ENCODE data around the gene CNPY2. TPM values are rescaled to one million over a fixed set of nuclear protein-coding genes. Genes with fewer than 3 reads are reported as not detected.

CNPY2 gene
- total and polyA plus RNA-seq, 5 donors from 2014 or later: 47.6 to 166 (median 153) TPM

Other genes starting within 250 kb of the CNPY2 start
- gene ERBB3, start 235.8 kb downstream of the CNPY2 start, total RNA-seq: 0.69 TPM
- under 1 TPM; 0.14 to 1.00 (median 0.56) TPM for gene ERBB3, start 235.8 kb downstream of the CNPY2 start, polyA plus RNA-seq
- 63.8 TPM for gene PA2G4, start 211.4 kb downstream of the CNPY2 start, total RNA-seq
- 100 to 1,000 TPM; 193 to 203 (median 196) TPM for gene PA2G4, start 211.4 kb downstream of the CNPY2 start, polyA plus RNA-seq
- gene RPL41, start 199.4 kb downstream of the CNPY2 start, total RNA-seq: 4,134 TPM
- 1,000 to 10,000 TPM; 7,544 to 9,760 (median 8,849) TPM for gene RPL41, start 199.4 kb downstream of the CNPY2 start, polyA plus RNA-seq
- gene ZC3H10, start 197.7 kb downstream of the CNPY2 start, total RNA-seq: 11.0 TPM
- gene ZC3H10, start 197.7 kb downstream of the CNPY2 start, polyA plus RNA-seq: 1 to 10 TPM; 1.7 to 3.7 (median 2.9) TPM
- 190 TPM for gene ESYT1, start 187.7 kb downstream of the CNPY2 start, total RNA-seq
- 100 to 1,000 TPM; 249 to 395 (median 333) TPM for gene ESYT1, start 187.7 kb downstream of the CNPY2 start, polyA plus RNA-seq
- gene MYL6B, start 163.4 kb downstream of the CNPY2 start, total RNA-seq: 8.8 TPM
- gene MYL6B, start 163.4 kb downstream of the CNPY2 start, polyA plus RNA-seq: 10 to 100 TPM in 3 of 4 donors, 1 to 10 TPM in 1; 9.9 to 18.4 (median 11.3) TPM
- 933 TPM for gene MYL6, start 157.6 kb downstream of the CNPY2 start, total RNA-seq
- 1,000 to 10,000 TPM; 2,559 to 3,471 (median 2,992) TPM for gene MYL6, start 157.6 kb downstream of the CNPY2 start, polyA plus RNA-seq
- 153 TPM for gene SMARCC2, start 126.5 kb downstream of the CNPY2 start, total RNA-seq
- gene SMARCC2, start 126.5 kb downstream of the CNPY2 start, polyA plus RNA-seq: 10 to 100 TPM; 46.3 to 64.1 (median 54.1) TPM
- 33.7 TPM for gene RNF41, start 94.1 kb downstream of the CNPY2 start, total RNA-seq
- gene RNF41, start 94.1 kb downstream of the CNPY2 start, polyA plus RNA-seq: 10 to 100 TPM; 39.2 to 45.8 (median 45.1) TPM
- gene NABP2, start 91.6 kb downstream of the CNPY2 start, total RNA-seq: 16.9 TPM
- gene NABP2, start 91.6 kb downstream of the CNPY2 start, polyA plus RNA-seq: 1 to 10 TPM; 4.1 to 6.8 (median 5.0) TPM
- gene SLC39A5, start 85.9 kb downstream of the CNPY2 start, total RNA-seq: 2.0 TPM
- not detected for gene SLC39A5, start 85.9 kb downstream of the CNPY2 start, polyA plus RNA-seq
- gene ANKRD52, start 57.6 kb downstream of the CNPY2 start, total RNA-seq: 40.1 TPM
- 1 to 10 TPM; 5.0 to 7.5 (median 6.4) TPM for gene ANKRD52, start 57.6 kb downstream of the CNPY2 start, polyA plus RNA-seq
- gene COQ10A, start 49.0 kb downstream of the CNPY2 start, total RNA-seq: 23.7 TPM
- 10 to 100 TPM in 3 of 4 donors, 1 to 10 TPM in 1; 8.1 to 11.5 (median 11.0) TPM for gene COQ10A, start 49.0 kb downstream of the CNPY2 start, polyA plus RNA-seq
- 173 TPM for gene CS, start 15.7 kb downstream of the CNPY2 start, total RNA-seq
- gene CS, start 15.7 kb downstream of the CNPY2 start, polyA plus RNA-seq: 10 to 100 TPM; 69.3 to 85.8 (median 74.3) TPM
- gene PAN2, start 18.0 kb upstream of the CNPY2 start, total RNA-seq: 83.5 TPM
- 10 to 100 TPM in 1 of 4 donors, 1 to 10 TPM in 3; 4.5 to 10.6 (median 7.3) TPM for gene PAN2, start 18.0 kb upstream of the CNPY2 start, polyA plus RNA-seq
- 27.1 TPM for gene IL23A, start 22.9 kb upstream of the CNPY2 start, total RNA-seq
- 10 to 100 TPM; 12.2 to 18.8 (median 16.8) TPM for gene IL23A, start 22.9 kb upstream of the CNPY2 start, polyA plus RNA-seq
- gene STAT2, start 44.1 kb upstream of the CNPY2 start, total RNA-seq: 190 TPM
- 10 to 100 TPM; 67.9 to 92.5 (median 79.8) TPM for gene STAT2, start 44.1 kb upstream of the CNPY2 start, polyA plus RNA-seq
- gene APOF, start 46.9 kb upstream of the CNPY2 start, total RNA-seq: not detected
- not detected for gene APOF, start 46.9 kb upstream of the CNPY2 start, polyA plus RNA-seq
- gene TIMELESS, start 133.4 kb upstream of the CNPY2 start, total RNA-seq: 7.3 TPM
- 1 to 10 TPM; 2.8 to 6.3 (median 4.6) TPM for gene TIMELESS, start 133.4 kb upstream of the CNPY2 start, polyA plus RNA-seq
- not detected for gene MIP, start 138.7 kb upstream of the CNPY2 start, total RNA-seq
- under 1 TPM in 3 of 4 donors, not detected in 1; 0.07 to 0.24 (median 0.09) TPM for gene MIP, start 138.7 kb upstream of the CNPY2 start, polyA plus RNA-seq
- 5.3 TPM for gene SPRYD4, start 152.6 kb upstream of the CNPY2 start, total RNA-seq
- gene SPRYD4, start 152.6 kb upstream of the CNPY2 start, polyA plus RNA-seq: 1 to 10 TPM in 3 of 4 donors, under 1 TPM in 1; 0.64 to 2.0 (median 1.5) TPM
- 1.3 TPM for gene GLS2, start 172.2 kb upstream of the CNPY2 start, total RNA-seq
- gene GLS2, start 172.2 kb upstream of the CNPY2 start, polyA plus RNA-seq: 1 to 10 TPM in 2 of 4 donors, under 1 TPM in 2; 0.64 to 3.9 (median 2.3) TPM
- gene RBMS2, start 205.8 kb upstream of the CNPY2 start, total RNA-seq: 3.1 TPM
- gene RBMS2, start 205.8 kb upstream of the CNPY2 start, polyA plus RNA-seq: under 1 TPM in 3 of 4 donors, not detected in 1; 0.14 to 0.41 (median 0.23) TPM